ENCODE data around the gene ITGB3.

The ITGB3 gene

GRCh38 chr17:47243737-47244598, 9.7 kb upstream of the ITGB3 start:
- TF ChIP-seq SIN3A (IDR thresholded peaks at IDR 0.05; ENCODE audit: borderline replicate concordance, insufficient read depth, low read length): no peak
- TF ChIP-seq, protein P1, sequence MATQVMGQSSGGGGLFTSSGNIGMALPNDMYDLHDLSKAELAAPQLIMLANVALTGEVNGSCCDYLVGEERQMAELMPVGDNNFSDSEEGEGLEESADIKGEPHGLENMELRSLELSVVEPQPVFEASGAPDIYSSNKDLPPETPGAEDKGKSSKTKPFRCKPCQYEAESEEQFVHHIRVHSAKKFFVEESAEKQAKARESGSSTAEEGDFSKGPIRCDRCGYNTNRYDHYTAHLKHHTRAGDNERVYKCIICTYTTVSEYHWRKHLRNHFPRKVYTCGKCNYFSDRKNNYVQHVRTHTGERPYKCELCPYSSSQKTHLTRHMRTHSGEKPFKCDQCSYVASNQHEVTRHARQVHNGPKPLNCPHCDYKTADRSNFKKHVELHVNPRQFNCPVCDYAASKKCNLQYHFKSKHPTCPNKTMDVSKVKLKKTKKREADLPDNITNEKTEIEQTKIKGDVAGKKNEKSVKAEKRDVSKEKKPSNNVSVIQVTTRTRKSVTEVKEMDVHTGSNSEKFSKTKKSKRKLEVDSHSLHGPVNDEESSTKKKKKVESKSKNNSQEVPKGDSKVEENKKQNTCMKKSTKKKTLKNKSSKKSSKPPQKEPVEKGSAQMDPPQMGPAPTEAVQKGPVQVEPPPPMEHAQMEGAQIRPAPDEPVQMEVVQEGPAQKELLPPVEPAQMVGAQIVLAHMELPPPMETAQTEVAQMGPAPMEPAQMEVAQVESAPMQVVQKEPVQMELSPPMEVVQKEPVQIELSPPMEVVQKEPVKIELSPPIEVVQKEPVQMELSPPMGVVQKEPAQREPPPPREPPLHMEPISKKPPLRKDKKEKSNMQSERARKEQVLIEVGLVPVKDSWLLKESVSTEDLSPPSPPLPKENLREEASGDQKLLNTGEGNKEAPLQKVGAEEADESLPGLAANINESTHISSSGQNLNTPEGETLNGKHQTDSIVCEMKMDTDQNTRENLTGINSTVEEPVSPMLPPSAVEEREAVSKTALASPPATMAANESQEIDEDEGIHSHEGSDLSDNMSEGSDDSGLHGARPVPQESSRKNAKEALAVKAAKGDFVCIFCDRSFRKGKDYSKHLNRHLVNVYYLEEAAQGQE (IDR thresholded peaks at IDR 0.05; ENCODE audit: insufficient read depth in 1 of 2, low read depth in 2 of 2, low read length in 2 of 2): no peak
- TF ChIP-seq FOXP2 (optimal IDR thresholded peaks at IDR 0.05; ENCODE audit: borderline replicate concordance, extremely low read depth, extremely low read length, insufficient read depth): no peak
- TF ChIP-seq TAF1 (IDR thresholded peaks at IDR 0.05; ENCODE audit: borderline replicate concordance, insufficient read depth, low read length): no peak
- no peak for TF ChIP-seq POLR2AphosphoS5 (IDR thresholded peaks at IDR 0.05; ENCODE audit: low read depth, low read length)

GRCh38 chr17:47244697-47245096, 8.9 kb upstream of the ITGB3 start:
- no peak for TF ChIP-seq FOXP2 (optimal IDR thresholded peaks at IDR 0.05; ENCODE audit: borderline replicate concordance, extremely low read depth, extremely low read length, insufficient read depth)
- no peak for TF ChIP-seq POLR2AphosphoS5 (IDR thresholded peaks at IDR 0.05; ENCODE audit: low read depth, low read length)
- no peak for TF ChIP-seq TAF1 (IDR thresholded peaks at IDR 0.05; ENCODE audit: borderline replicate concordance, insufficient read depth, low read length)
- no peak for TF ChIP-seq SIN3A (IDR thresholded peaks at IDR 0.05; ENCODE audit: borderline replicate concordance, insufficient read depth, low read length)
- TF ChIP-seq, protein P1 (IDR thresholded peaks at IDR 0.05; ENCODE audit: insufficient read depth in 1 of 2, low read depth in 2 of 2, low read length in 2 of 2): no peak

DNA sequence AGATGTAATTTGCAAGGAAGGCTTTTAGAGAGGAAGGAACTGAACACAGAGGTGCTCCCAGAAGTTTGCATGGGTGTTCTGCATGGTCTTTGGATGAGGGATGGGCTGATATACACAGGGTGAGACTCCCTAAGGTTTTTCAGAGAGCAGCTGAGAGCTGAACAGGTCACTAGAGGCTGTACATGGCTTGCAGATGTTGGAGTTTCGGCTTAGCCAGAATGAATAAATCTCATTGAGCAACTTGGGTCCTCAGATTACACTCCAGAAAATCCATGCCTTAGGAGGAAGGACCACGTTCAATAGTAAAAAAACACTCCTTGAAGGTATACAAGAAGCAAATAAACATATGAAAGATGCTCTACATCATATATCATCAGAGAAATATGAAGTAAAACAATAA, 7.5 kb upstream of the ITGB3 start:
- TF ChIP-seq, protein P1 (IDR thresholded peaks at IDR 0.05; ENCODE audit: insufficient read depth in 1 of 2, low read depth in 2 of 2, low read length in 2 of 2): no peak
- TF ChIP-seq FOXP2 (optimal IDR thresholded peaks at IDR 0.05; ENCODE audit: borderline replicate concordance, extremely low read depth, extremely low read length, insufficient read depth) (no peak), SIN3A (IDR thresholded peaks at IDR 0.05; ENCODE audit: borderline replicate concordance, insufficient read depth, low read length) (no peak), POLR2AphosphoS5 (IDR thresholded peaks at IDR 0.05; ENCODE audit: low read depth, low read length) (no peak), TAF1 (IDR thresholded peaks at IDR 0.05; ENCODE audit: borderline replicate concordance, insufficient read depth, low read length) (no peak)

- no peak for TF ChIP-seq FOXP2 (optimal IDR thresholded peaks at IDR 0.05; ENCODE audit: borderline replicate concordance, extremely low read depth, extremely low read length, insufficient read depth)
Measured at GRCh38 chr17:47250855-47251254, 2.8 kb upstream of the ITGB3 start.

GRCh38 chr17:47251421-47251940, 2.1 kb upstream of the ITGB3 start:
- TF ChIP-seq POLR2AphosphoS5 (IDR thresholded peaks at IDR 0.05; ENCODE audit: low read depth, low read length): no peak
- TF ChIP-seq FOXP2 (optimal IDR thresholded peaks at IDR 0.05; ENCODE audit: borderline replicate concordance, extremely low read depth, extremely low read length, insufficient read depth): no peak
- TF ChIP-seq TAF1 (IDR thresholded peaks at IDR 0.05; ENCODE audit: borderline replicate concordance, insufficient read depth, low read length): no peak
- TF ChIP-seq, protein P1 (IDR thresholded peaks at IDR 0.05; ENCODE audit: insufficient read depth in 1 of 2, low read depth in 2 of 2, low read length in 2 of 2): no peak
- TF ChIP-seq SIN3A (IDR thresholded peaks at IDR 0.05; ENCODE audit: borderline replicate concordance, insufficient read depth, low read length): no peak
